Fibroblast of lung (primary cell): ENCODE results near the gene PHETA1. TPM values are rescaled to one million over a fixed set of nuclear protein-coding genes. Genes with fewer than 3 reads are reported as not detected.

Source experiments
- DNase-seq, 2 donors: peaks; one replicate each; pipeline versions ENCODE4 v3.0.0 to v3.0.0-alpha.2; 2010; ENCODE audit warnings: low read depth in 2 of 2
- H2AFZ ChIP-seq: 2 replicates; pipeline ENCODE4 v1.5.1; 2012; ENCODE audit warnings: low read length, control low read depth, inconsistent platforms
- H3K27ac ChIP-seq: 2 replicates; pipeline ENCODE4 v1.5.1; 2011; ENCODE audit warnings: low read length, control low read depth; ENCODE audit not compliant: insufficient read depth
- H3K27me3 ChIP-seq: 2 replicates; pipeline ENCODE4 v1.5.1; 2011; ENCODE audit warnings: mild to moderate bottlenecking, low read length; ENCODE audit not compliant: control insufficient read depth, insufficient read depth
- H3K36me3 ChIP-seq: 2 replicates; pipeline ENCODE4 v1.5.1; 2011; ENCODE audit warnings: low read length; ENCODE audit not compliant: control insufficient read depth, insufficient read depth
- H3K4me1 ChIP-seq: 2 replicates; pipeline ENCODE4 v1.5.1; 2011; ENCODE audit warnings: low read length; ENCODE audit not compliant: control insufficient read depth, insufficient read depth; ENCODE audit errors: extremely low read depth
- H3K4me2 ChIP-seq: 2 replicates; pipeline ENCODE4 v1.5.1; 2011; ENCODE audit warnings: low read length, control low read depth; ENCODE audit not compliant: insufficient read depth; ENCODE audit errors: extremely low read depth
- H3K4me3 ChIP-seq, 4 experiments: fragments of 200-600 bp in 1 of 4; sonication (generic) in 1 of 4; replicated peaks in 1 of 4; 2 replicates each; pipeline ENCODE4 v1.5.1; 2011 to 2016; ENCODE audit warnings: low read length in 4 of 4, low read depth in 3 of 4, mild to moderate bottlenecking in 3 of 4, control low read depth in 2 of 4, inconsistent platforms in 1 of 4, mixed read lengths in 1 of 4; ENCODE audit not compliant: insufficient read depth in 1 of 4; ENCODE audit errors: control extremely low read depth in 1 of 4
- H3K79me2 ChIP-seq: 2 replicates; pipeline ENCODE4 v1.5.1; 2012; ENCODE audit warnings: mild to moderate bottlenecking, low read length, inconsistent platforms; ENCODE audit not compliant: control insufficient read depth, insufficient read depth
- H3K9ac ChIP-seq: 2 replicates; pipeline ENCODE4 v1.5.1; 2011; ENCODE audit warnings: mild to moderate bottlenecking, low read length, control low read depth; ENCODE audit not compliant: insufficient read depth
- H3K9me3 ChIP-seq: 2 replicates; pipeline ENCODE4 v1.5.1; 2012; ENCODE audit warnings: low read depth, low read length; ENCODE audit not compliant: control insufficient read depth, insufficient read depth
- H4K20me1 ChIP-seq: 2 replicates; pipeline ENCODE4 v1.5.1; 2011; ENCODE audit warnings: low read length; ENCODE audit not compliant: control insufficient read depth, insufficient read depth; ENCODE audit errors: extremely low read depth
- EZH2 ChIP-seq: IDR thresholded peaks from 2 replicates; pipeline ENCODE4 v1.5.1; 2012; ENCODE audit warnings: low read length, control low read depth, mild to moderate bottlenecking; ENCODE audit errors: missing control alignments
- polyA plus RNA-seq, 2 donors: library from polyadenylated mRNA; depleted of rRNA in 1 of 2; stranded (reverse) in 1 of 2; unstranded in 1 of 2; fragments of >200 nt; gene quantifications; 2 replicates each; pipeline ENCODE4 v1.2.1, GENCODE V29; 2011 to 2012; ENCODE audit warnings: missing spikeins in 1 of 2
- total RNA-seq: library from RNA; depleted of rRNA; stranded (reverse); fragments of >200 nt; gene quantifications from 2 replicates; pipeline ENCODE4 v1.2.1, GENCODE V29; 2014
- TF ChIP-seq, protein P1 (sequence below), 2 donors: IDR thresholded peaks in 1 of 2; conservative IDR thresholded peaks in 1 of 2; 1 replicate in 1 of 2; 2 replicates in 1 of 2; pipeline ENCODE4 v1.5.1; 2011 to 2012; ENCODE audit warnings: low read length in 2 of 2, control low read depth in 1 of 2, inconsistent platforms in 1 of 2, low read depth in 1 of 2, mild to moderate bottlenecking in 1 of 2

The PHETA1 gene
- total and polyA plus RNA-seq, 2 donors (not counting 1 experiment from before 2014, with no cell fraction given) = 2.6 to 3.8 TPM

GRCh38 chr12:111368291-111368787 lies 556 bp downstream of the PHETA1 start:
- Histone ChIP-seq H3K79me2 (no peaks in the 10 kb centered on the region), H3K4me2 (peak overlapping the region; percentile 79), H2AFZ (peak overlapping the region; percentile 68), H3K4me3 (peak overlapping the region; percentile 76 to 91 (median 88)), H3K9ac (peak overlapping the region; percentile 69), H3K9me3 (no peaks in the 10 kb centered on the region), H3K27me3 (no peaks in the 10 kb centered on the region), H4K20me1 (no peaks in the 10 kb centered on the region), H3K4me1 (peaks cover 6% of the 10 kb centered on the region), H3K36me3 (peaks cover 2% of the 10 kb centered on the region), H3K27ac (peak overlapping the region; percentile 34)
- DNase-seq = peak in 1 of 2 donors; percentile 8
- TF ChIP-seq EZH2 = no peak
- TF ChIP-seq, protein P1, sequence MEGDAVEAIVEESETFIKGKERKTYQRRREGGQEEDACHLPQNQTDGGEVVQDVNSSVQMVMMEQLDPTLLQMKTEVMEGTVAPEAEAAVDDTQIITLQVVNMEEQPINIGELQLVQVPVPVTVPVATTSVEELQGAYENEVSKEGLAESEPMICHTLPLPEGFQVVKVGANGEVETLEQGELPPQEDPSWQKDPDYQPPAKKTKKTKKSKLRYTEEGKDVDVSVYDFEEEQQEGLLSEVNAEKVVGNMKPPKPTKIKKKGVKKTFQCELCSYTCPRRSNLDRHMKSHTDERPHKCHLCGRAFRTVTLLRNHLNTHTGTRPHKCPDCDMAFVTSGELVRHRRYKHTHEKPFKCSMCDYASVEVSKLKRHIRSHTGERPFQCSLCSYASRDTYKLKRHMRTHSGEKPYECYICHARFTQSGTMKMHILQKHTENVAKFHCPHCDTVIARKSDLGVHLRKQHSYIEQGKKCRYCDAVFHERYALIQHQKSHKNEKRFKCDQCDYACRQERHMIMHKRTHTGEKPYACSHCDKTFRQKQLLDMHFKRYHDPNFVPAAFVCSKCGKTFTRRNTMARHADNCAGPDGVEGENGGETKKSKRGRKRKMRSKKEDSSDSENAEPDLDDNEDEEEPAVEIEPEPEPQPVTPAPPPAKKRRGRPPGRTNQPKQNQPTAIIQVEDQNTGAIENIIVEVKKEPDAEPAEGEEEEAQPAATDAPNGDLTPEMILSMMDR (conservative IDR thresholded peaks at IDR 0.05 in 1 of 2, IDR thresholded peaks at IDR 0.05 in 1 of 2; ENCODE audit: low read depth in 1 of 2, low read length in 2 of 2) = no peak

- no peak overlapping the region for H3K27ac ChIP-seq
- H3K27me3 ChIP-seq = no peaks in the 10 kb centered on the region
- peak overlapping the region; percentile 76 to 91 (median 88) for H3K4me3 ChIP-seq
- TF ChIP-seq EZH2 = no peak
- TF ChIP-seq, protein P1 (conservative IDR thresholded peaks at IDR 0.05 in 1 of 2, IDR thresholded peaks at IDR 0.05 in 1 of 2; ENCODE audit: low read depth in 1 of 2, low read length in 2 of 2) = no peak
- peaks cover 6% of the 10 kb centered on the region for H3K4me1 ChIP-seq
- H3K36me3 ChIP-seq = peaks cover 2% of the 10 kb centered on the region
- H3K9ac ChIP-seq = no peak overlapping the region
- DNase-seq = peak; percentile 10 to 27
- H3K4me2 ChIP-seq = peak overlapping the region; percentile 79
- H3K79me2 ChIP-seq = no peaks in the 10 kb centered on the region
- no peak overlapping the region for H2AFZ ChIP-seq
- no peaks in the 10 kb centered on the region for H4K20me1 ChIP-seq
- H3K9me3 ChIP-seq = no peaks in the 10 kb centered on the region
Measured at GRCh38 chr12:111367661-111368221, 1.2 kb downstream of the PHETA1 start.

- Histone ChIP-seq H2AFZ (no peak overlapping the region), H3K27me3 (no peaks in the 10 kb centered on the region), H3K9ac (no peak overlapping the region), H3K4me2 (no peak overlapping the region), H3K4me1 (peaks cover 6% of the 10 kb centered on the region), H4K20me1 (no peaks in the 10 kb centered on the region), H3K4me3 (no peak overlapping the region), H3K9me3 (no peaks in the 10 kb centered on the region), H3K27ac (no peak overlapping the region), H3K36me3 (peaks cover 4% of the 10 kb centered on the region), H3K79me2 (no peaks in the 10 kb centered on the region)
- no peak for TF ChIP-seq EZH2
- TF ChIP-seq, protein P1 (conservative IDR thresholded peaks at IDR 0.05 in 1 of 2, IDR thresholded peaks at IDR 0.05 in 1 of 2; ENCODE audit: low read depth in 1 of 2, low read length in 2 of 2) = no peak
- no peak for DNase-seq
Measured at GRCh38 chr12:111366583-111366982, 2.3 kb downstream of the PHETA1 start.
